ENCODE measurements around the gene PIP4K2C.

DNA sequence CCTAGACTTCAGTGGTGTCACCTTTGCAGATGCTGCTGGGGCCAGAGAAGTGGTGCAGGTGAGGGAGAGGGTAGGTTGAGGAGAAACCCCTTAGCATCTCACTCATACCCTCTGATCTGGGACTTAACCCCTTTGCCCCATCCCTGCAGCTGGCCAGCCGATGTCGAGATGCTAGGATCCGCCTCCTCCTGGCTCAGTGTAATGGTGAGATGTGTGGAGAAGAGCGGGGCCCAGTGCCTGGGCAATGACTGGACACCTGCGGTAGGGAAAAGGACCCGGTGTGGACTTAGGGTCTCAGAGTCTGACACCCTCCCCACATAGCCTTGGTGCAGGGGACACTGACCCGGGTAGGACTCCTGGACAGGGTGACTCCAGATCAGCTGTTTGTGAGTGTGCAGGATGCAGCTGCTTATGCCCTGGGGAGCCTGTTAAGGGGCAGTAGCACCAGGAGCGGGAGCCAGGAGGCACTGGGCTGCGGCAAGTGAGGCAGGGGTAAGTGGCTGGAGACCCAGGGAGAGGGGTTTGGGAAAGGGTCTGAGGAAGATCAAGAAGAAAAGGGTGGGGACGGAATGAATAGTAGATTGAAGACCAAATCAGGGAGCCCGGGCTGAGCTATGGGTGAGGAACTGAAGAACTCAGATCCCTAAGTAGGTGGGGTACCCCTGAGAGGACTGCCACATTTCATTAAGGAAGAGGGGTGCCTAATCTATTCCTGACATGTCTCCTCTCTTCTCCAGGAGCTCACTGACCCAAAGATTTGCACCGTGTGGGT, 34.5 kb downstream of the PIP4K2C start:
- TF ChIP-seq, protein P1, sequence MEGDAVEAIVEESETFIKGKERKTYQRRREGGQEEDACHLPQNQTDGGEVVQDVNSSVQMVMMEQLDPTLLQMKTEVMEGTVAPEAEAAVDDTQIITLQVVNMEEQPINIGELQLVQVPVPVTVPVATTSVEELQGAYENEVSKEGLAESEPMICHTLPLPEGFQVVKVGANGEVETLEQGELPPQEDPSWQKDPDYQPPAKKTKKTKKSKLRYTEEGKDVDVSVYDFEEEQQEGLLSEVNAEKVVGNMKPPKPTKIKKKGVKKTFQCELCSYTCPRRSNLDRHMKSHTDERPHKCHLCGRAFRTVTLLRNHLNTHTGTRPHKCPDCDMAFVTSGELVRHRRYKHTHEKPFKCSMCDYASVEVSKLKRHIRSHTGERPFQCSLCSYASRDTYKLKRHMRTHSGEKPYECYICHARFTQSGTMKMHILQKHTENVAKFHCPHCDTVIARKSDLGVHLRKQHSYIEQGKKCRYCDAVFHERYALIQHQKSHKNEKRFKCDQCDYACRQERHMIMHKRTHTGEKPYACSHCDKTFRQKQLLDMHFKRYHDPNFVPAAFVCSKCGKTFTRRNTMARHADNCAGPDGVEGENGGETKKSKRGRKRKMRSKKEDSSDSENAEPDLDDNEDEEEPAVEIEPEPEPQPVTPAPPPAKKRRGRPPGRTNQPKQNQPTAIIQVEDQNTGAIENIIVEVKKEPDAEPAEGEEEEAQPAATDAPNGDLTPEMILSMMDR (IDR thresholded peaks at IDR 0.05) = no peak
- TF ChIP-seq POLR2A (IDR thresholded peaks at IDR 0.05) = no peak

Data from right lobe of liver (tissue), 4 donors.